NCI-H69 (cell line): ENCODE data around the gene DCANP1.

Source experiments
- DNase-seq: peaks from one replicate; lab custom pipeline; 2025; lab: John Stamatoyannopoulos, UW

The DCANP1 gene

GRCh38 chr5:135456238-135457099, 9.3 kb upstream of the DCANP1 start:
- no peak for DNase-seq

DNA sequence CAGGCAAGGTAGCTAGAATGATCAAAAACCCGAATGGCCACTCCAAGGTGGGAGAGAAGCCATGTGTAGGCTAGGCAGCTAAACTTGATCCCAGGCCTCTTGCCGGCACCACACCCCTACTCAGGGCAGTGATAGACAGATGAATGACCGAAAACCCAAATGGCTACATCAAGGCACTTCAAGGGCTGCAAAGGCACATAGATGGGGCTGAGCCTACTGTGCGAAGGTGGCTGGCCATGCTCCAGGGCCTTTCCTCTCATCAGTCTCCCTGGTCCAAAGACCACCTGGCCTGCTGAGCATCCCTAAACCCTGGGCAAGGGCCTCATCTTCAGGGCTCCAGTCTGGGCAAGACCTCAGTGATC, 8.7 kb upstream of the DCANP1 start:
- DNase-seq: no peak

DNA sequence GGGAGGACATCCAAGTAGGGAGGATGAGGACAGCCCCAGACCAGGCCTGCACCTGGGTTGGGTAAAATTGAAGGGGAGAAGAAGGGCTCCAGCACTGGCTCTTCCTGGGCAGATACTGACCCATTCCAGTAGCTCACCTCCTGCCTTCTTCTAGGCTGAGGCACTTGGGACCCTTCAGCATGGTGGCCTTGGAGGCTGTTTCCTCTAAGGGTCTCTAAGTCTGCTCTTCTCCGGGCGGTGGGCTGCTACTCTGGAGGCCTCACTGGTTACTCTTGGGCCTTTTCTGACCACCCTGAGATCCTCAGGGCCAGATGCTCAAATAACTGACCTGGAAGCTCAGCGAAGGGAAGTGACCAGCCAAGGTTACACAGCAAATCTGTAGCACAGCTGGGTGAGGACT, 7.8 kb upstream of the DCANP1 start:
- DNase-seq: no peak

DNA sequence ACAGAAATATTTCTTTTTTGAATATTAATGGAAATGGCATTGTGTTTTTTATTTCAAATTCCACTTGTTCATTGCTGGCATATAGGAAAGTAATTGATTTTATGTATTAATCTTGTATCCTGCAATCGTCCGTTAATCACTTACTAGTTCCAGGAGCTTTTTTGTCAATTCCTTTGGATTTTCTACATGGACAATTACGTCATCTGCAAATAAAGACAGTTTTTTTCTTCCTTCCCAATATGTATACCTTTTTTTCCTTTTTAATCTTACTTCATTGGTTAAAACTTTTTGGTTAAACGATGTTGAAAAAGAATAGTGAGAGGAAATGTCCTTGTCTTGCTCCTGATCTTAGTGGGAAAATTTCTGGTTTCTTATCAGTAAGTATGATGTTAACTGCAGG, 6.5 kb upstream of the DCANP1 start:
- no peak for DNase-seq

GRCh38 chr5:135452321-135453030, 5.3 kb upstream of the DCANP1 start, which contains the start of gene TIFAB:
Gene TIFAB, minus strand, starts transcription at chr5:135452351. Its CDS starts 2,412 bp downstream, at chr5:135449939.
- no peak for DNase-seq

DNA sequence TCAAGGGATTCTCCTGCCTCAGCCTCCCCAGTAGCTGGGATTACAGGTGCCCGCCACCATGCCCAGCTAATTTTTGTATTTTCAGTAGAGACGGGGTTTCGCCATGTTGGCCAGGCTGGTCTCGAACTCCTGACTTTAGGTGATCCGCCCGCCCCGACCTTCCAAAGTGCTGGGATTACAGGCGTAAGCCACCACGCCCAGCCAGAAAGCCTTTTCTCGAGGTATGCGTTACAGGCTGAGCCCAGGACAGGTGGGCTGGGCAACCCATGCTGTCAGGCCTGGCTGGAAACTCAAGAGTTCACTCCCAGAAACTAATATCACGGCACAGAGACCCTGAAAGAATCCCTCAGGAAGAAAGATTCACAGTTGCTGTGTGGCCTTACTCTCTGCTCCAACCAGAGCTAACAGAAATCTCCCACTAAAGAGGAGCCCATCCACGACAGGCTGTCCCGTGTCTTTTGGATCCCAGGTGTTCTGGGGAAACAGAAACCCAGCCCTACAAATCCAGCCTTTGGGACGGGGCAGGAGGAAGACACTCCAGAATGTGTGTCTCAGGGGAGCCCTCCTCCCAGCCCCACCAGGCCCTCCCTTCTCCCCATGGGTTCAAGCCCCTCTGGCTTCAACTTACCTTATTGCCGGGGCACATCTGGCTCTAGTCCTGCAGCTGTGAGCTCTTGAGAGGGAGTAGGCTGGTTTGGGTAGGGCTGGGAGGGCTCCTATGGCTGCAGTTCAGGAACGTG, 4.6 kb upstream of the DCANP1 start:
- no peak for DNase-seq

DNA sequence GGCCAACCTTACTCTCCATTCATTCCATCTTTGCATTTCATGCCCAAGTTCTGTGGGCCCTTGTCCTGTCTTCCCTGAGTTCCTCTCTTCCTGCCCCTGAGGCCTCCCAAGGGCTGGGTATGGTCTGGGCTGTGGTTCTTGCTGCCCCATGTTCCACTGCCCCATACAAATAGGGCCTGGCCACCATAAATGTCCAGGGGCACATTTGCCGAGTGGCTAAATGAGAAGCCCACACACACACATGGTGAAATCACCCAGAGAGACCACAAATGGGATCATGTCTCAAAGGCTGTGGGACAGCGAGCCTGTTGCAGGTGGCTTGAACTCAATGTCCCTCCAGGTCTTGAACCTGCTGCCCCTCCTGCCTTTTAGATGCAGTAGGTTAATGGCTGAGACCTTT, 3.8 kb upstream of the DCANP1 start:
- DNase-seq: no peak

GRCh38 chr5:135450336-135450735, 3.2 kb upstream of the DCANP1 start:
- DNase-seq: no peak

GRCh38 chr5:135449644-135450043, 2.5 kb upstream of the DCANP1 start:
- DNase-seq: no peak

- no peak for DNase-seq
Observed at GRCh38 chr5:135448791-135449507, 1.8 kb upstream of the DCANP1 start.

DNA sequence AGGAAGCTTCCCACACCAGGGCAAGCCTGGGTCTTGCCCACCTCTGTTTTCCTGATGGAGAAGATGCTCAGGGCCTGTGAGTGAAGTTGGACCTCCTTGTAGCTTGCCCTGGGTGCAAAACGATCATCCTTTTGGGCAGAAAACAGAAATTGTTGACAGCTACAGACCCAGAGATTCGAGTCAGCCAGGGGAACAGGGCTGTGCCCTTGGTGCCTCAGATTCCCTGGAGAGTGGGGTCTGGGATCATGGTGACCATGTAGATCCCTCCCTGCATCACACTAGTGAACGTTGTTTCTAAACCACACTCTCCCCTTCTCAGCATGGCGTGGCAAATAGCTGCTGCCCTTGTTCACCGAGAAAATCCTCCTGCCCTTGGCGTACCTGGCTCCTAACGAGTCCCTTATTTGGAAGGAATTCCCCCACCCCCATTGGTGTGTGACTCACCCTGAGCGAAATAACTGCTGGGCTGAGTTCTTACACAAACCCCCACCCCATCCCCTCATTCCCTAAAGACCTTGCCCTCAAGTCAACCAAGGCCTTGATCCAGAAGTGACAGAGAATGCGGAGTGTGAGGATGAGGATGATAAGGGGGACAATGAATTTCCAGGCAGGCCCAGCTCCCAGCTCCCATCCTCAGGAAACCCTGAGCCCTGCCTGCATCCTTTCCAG, 1.1 kb upstream of the DCANP1 start:
- DNase-seq: no peak

DNA sequence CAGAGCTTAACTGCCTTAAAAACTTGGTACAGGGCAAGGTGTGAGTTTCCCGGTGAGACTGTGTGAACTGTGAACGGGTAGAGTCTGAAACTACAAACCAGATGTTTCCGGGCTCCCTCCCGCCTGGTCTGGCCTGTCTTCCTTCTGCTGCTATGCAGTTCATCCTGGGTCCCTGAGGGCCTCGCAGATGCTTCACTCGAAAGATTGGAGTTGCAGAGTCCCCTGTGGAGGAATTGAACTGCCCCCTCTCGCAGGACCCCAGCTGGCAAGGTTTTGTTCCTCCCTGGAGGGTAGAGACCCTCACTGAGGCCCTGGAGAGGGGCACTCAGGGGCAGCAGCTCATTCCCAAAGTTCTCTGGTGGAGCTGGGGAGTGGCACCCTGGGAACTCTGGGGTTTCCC, 533 bp downstream of the DCANP1 start:
- no peak for DNase-seq

DNA sequence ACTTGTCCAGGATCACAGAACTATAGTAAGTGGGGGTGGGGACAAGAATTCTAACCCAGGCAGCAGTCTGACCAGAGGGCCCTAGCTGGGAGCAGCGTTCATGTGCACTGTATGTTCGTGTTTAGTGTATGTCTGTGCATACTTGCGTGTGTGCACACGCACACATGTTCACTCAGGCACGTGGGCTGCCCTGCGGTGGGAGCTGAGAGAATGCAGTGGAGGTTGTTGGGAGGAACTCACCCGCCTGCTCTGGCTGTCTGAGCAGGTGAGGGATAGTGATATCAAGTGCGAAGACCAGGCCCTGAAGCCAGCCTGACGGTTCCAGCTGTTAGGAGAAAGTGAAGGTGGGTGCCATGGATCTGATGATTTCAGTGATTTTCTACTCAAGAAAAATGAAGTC, 942 bp downstream of the DCANP1 start:
- no peak for DNase-seq

DNA sequence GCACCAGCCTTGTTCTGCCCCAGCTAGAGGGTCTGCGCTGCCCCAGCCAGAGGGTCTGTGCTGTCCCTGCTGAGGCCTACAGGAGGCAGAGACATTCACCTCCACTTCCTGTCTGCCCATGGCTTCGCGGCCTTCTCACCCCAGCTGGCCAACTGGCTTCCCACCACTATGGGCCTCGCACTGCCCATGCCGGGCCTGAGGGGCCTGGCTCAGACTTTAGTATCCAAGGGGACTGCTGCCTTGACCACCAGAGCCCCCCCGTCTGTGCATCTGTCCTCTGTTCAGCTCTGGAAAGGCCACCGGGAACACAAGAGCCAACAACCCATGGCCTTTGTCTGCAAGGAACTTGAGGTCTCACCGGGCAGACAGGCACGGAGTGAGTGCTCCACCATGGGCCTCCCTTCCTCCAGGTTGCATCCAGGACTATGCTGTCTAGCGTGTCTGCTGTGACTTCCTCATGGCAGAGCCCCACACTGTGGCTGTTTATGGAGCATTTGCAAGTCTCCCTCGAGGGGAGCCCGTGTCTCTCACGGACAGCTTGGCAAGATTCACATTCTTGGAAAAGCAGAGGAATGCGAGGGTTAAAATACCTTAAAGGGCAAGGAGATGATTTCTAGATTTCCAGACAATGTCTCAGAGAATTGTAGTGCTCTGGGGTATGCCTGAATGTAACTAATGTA, 1.7 kb downstream of the DCANP1 start:
- DNase-seq: no peak

GRCh38 chr5:135444881-135445280, 2.3 kb downstream of the DCANP1 start:
- DNase-seq: no peak

DNA sequence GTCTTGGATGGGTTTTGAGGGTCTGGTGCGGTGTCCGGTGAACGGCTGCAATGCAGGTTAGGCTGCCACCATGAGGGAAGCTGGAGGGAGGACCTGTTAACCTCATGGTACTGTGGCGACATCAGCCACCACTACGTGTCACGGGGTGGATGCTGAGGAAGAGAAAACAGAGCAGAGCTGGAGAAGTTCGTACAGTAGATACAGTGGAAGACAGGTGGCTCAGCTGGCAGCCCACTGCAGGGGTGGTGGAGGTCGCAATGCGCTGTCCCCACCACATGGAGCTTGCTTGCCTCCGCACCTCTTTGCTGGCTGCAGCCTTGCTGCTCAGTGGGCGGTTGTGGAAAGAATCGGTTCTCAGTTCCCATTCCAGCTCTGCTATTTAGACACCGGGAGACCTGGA, 2.8 kb downstream of the DCANP1 start:
- DNase-seq: no peak

- DNase-seq: peak; percentile 62
Observed at GRCh38 chr5:135443161-135443960, 3.8 kb downstream of the DCANP1 start.

DNA sequence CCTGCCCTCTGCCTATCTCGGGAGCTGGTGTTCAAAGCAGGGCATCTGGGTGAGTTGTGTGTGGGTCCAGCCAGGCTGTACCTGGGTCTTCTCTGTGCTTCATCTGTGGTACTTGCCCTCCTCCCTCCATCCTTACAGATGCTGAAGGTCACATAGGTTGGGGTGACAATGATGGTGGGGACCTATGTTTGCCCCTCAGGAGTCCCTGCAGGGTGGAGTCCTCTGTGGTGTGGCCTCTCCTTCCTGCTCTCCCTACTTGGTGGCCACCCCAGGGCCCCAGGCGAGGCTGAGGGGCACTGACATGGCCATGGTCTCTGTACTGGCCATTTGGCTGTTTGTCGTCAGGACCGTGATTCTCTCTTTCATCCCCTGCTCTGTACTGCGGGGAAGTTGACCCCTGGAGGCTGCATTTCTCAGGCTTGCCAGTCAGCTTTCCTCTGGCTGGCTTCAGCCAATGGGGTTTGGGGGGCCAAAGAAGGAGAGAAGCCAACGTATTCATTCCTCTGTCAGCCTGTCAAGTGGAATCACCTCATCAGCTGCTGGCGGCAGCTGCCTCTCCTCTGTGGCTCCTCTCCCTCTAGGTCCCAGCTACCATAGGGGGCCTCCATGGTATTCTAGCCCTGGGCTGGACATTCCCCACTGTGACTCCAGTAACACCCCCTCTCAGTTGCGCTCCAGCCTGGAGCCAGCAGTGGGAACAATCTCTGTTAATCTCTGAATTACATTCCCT, 4.6 kb downstream of the DCANP1 start:
- DNase-seq: no peak

- no peak for DNase-seq
Observed at GRCh38 chr5:135441919-135442318, 5.2 kb downstream of the DCANP1 start.
